GM06990 (cell line): ENCODE measurements around the gene XRCC2.
"Not testable (repeated sequence)": the region's sequence is repeated elsewhere in the genome, so short reads cannot be mapped to it uniquely, and the experiment has no call there.

Experiments used
- DNase-seq: peaks from one replicate; pipeline ENCODE4 v3.0.0-alpha.2; 2011; ENCODE audit not compliant: insufficient read length; ENCODE audit errors: extremely low read depth
- H3K27me3 ChIP-seq: replicated peaks from 2 replicates; pipeline ENCODE4 v1.6.0; 2011; ENCODE audit warnings: low read length; ENCODE audit not compliant: control insufficient read depth, insufficient read depth
- H3K36me3 ChIP-seq: 2 replicates; pipeline ENCODE4 v1.5.1; 2011; ENCODE audit warnings: low read length; ENCODE audit not compliant: control insufficient read depth, insufficient read depth
- H3K4me3 ChIP-seq: replicated peaks from 2 replicates; pipeline ENCODE4 v1.5.1; 2011; ENCODE audit warnings: low read depth, mild to moderate bottlenecking, control low read depth, low read length
- TF ChIP-seq, protein P1 (sequence below): IDR thresholded peaks from 2 replicates; pipeline ENCODE4 v1.5.1; 2011; ENCODE audit warnings: low read length, control low read depth, mild to moderate bottlenecking, inconsistent platforms; ENCODE audit not compliant: insufficient read depth, poor library complexity, severe bottlenecking

Gene XRCC2

DNA sequence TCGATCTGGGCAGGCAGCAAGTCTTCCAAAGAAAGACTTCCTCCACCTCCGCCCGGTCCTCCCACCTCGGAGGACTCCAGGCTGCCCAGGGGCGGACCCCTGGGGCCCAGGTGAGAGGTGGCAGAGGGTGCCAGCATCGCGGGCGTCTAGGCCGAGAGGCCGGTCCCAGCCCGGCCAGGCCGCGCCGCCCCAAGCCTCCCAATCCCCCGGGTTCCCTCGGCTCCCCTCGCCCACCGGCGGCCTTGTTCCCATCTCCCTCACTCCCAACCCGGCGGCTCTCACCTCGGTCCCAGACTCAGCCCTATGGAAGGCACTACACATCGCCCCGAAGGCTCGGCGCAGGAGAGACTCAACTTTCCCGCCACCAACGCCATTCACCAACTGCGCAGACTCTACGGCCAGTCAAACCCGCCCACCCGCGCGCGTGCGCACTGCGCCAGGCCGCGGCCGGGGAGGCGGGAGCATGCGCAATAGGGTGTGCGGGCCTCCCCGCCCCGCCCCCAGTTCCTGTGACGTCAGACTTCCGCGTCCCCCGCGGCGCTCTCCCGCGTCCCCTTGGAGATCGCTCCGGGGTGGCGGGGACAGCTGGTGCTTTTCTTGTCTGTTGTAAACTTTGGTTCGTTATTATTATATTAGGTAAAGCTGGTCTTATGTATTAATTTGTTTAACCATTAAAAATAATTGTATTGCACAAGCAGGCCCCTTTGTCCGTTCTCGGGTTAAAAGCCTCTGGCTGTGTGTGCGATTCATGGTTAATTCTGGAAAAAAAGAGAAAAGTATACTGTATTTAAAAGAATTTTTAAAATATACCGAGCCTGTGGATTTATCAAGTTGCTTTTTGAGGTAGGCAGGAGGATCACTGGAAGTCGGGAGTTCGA lies at the start of gene XRCC2:
XRCC2 (minus strand) TSS at position 383 of the 878 bp plus-strand sequence; CDS start at position 321, 62 bp downstream.
- Histone ChIP-seq H3K36me3 (no peaks in the 10 kb centered on the region), H3K4me3 (peak within 1 kb of the TSS; percentile 63), H3K27me3 (no peaks in the 10 kb centered on the region)
- DNase-seq, result peak; percentile 96
- TF ChIP-seq, protein P1, sequence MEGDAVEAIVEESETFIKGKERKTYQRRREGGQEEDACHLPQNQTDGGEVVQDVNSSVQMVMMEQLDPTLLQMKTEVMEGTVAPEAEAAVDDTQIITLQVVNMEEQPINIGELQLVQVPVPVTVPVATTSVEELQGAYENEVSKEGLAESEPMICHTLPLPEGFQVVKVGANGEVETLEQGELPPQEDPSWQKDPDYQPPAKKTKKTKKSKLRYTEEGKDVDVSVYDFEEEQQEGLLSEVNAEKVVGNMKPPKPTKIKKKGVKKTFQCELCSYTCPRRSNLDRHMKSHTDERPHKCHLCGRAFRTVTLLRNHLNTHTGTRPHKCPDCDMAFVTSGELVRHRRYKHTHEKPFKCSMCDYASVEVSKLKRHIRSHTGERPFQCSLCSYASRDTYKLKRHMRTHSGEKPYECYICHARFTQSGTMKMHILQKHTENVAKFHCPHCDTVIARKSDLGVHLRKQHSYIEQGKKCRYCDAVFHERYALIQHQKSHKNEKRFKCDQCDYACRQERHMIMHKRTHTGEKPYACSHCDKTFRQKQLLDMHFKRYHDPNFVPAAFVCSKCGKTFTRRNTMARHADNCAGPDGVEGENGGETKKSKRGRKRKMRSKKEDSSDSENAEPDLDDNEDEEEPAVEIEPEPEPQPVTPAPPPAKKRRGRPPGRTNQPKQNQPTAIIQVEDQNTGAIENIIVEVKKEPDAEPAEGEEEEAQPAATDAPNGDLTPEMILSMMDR, result no peak

DNA sequence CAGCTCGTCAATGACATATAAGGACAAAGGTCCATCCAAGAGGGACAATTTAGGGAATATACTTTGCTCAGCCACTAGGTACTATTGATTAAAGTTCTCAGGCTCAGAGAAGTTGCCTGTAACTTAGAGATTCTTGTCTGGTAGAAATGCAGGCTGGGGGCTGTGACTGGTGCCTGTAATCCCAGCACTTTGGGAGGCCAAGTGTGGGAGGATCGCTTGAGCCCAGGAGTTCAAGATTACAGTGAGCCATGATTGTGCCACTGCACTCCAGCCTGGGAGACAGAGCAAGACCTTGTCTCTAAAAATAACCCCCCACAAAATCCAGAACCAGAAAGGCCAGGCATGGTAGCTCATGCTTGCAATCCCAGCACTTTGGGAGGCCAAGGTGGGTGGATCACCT lies 47.4 kb upstream of the XRCC2 start:
- H3K4me3 ChIP-seq, result no peak overlapping the region
- TF ChIP-seq, protein P1, result no peak
- no peaks in the 10 kb centered on the region for H3K27me3 ChIP-seq
- no peak for DNase-seq
- no peaks in the 10 kb centered on the region for H3K36me3 ChIP-seq

DNA sequence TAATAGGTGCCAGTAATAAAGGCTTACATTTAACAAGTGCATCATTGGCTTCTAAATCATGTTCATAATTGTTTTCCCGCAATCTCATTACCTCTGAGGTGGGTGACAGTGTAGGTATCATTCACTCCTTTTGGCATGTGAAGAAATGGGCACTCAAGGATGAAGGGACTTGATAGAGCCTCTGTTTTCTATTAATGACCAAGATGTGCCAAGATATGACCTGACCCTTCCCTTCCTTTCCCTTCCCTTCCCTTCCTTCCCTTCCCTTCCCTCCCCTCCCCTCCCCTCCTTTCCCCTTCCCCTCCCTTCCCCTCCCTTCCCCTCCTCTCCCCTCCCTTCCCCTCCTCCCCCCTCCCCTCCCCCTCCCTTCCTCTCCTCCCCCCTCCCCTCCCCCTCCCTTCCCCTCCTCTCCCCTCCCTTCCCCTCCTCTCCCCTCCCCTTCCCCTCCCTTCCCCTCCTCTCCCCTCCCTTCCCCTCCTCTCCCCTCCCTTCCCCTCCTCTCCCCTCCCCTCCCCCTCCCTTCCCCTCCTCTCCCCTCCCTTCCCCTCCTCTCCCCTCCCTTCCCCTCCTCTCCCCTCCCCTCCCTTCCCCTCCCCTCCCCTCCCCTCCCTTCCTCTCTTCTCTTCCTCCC lies 36.6 kb upstream of the XRCC2 start:
- H3K4me3 ChIP-seq, DNase-seq: not testable (repeated sequence)

DNA sequence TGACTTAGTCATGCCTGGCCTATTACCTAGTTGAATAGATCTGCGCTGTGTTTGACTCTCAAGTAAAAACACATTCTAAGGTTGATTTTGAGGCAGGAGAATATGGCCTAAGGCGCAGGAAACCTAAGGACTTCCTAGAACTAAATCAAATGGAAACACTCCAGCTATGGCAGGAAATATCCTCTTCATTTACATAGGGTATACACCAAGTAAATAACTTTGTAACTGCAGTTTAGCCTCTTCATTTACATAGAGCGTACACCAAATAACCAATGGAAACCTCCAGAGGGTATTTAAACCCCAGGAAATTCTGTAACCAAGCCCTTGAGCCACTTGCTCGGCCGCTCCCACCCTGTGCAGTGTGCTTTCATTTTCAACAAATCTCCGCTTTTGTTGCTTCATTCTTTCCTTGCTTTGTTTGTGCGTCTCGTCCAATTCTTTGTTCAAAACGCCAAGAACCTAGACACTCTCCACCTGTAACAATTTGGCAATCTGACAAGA lies 35.6 kb upstream of the XRCC2 start:
- TF ChIP-seq, protein P1, result no peak
- DNase-seq, result no peak
- Histone ChIP-seq H3K36me3 (no peaks in the 10 kb centered on the region), H3K27me3 (no peaks in the 10 kb centered on the region), H3K4me3 (no peak overlapping the region)

More for the DNA sequence above, 36.6 kb upstream of the XRCC2 start:
- not testable (repeated sequence) for H3K36me3 ChIP-seq, H3K27me3 ChIP-seq

DNA sequence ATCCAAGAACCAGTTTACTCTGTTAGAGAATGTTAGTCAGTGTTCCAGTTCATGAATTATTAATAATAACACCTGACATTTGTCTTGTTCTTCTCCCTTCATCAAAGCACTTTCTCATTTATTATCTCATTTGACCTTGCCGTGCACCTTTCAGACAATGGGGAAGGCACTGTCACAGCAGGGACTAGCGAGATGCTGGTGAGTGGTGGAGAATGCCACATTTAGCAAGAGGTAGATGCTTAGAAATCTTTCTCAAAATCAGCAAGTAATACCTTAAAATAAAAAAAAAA lies 34.2 kb upstream of the XRCC2 start:
- TF ChIP-seq, protein P1, result no peak
- no peaks in the 10 kb centered on the region for H3K27me3 ChIP-seq
- no peak for DNase-seq
- no peaks in the 10 kb centered on the region for H3K36me3 ChIP-seq
- H3K4me3 ChIP-seq, result no peak overlapping the region
